Smooth muscle cell (in vitro differentiated cells): ENCODE data around the gene ARRB1. TPM values are rescaled to one million over a fixed set of nuclear protein-coding genes. Genes with fewer than 3 reads are reported as not detected.
A peak's percentile ranks its signal among the peaks of the same experiment; 100 is the strongest.

ENCODE experiments used
- DNase-seq: peaks from one replicate; lab custom pipeline; 2025; ENCODE audit not compliant: unreplicated experiment; lab: John Stamatoyannopoulos, UW
- H2AFZ ChIP-seq: fragments of 200-600 bp; sonication (generic); 2 replicates; pipeline ENCODE4 v1.6.0; 2016; ENCODE audit warnings: antibody characterized with exemption, low read depth, mild to moderate bottlenecking
- H3F3A ChIP-seq: fragments of 200-600 bp; sonication (generic); 2 replicates; pipeline ENCODE4 v1.6.0; 2017; ENCODE audit warnings: antibody characterized with exemption, low read depth
- H3K27ac ChIP-seq: fragments of 200-600 bp; sonication (generic); 2 replicates; pipeline ENCODE4 v1.5.1; 2016; ENCODE audit warnings: low read depth, mild to moderate bottlenecking
- H3K27me3 ChIP-seq: fragments of 200-600 bp; sonication (generic); 2 replicates; pipeline ENCODE4 v1.6.1; 2016; ENCODE audit warnings: low read depth, mild to moderate bottlenecking
- H3K36me3 ChIP-seq: fragments of 200-600 bp; sonication (generic); 2 replicates; pipeline ENCODE4 v1.5.1; 2016; ENCODE audit warnings: low read depth
- H3K4me1 ChIP-seq: fragments of 200-600 bp; sonication (generic); 2 replicates; pipeline ENCODE4 v1.5.1; 2016; ENCODE audit warnings: low read depth
- H3K4me2 ChIP-seq: fragments of 200-600 bp; sonication (generic); 2 replicates; pipeline ENCODE4 v1.6.0; 2016; ENCODE audit warnings: mild to moderate bottlenecking
- H3K4me3 ChIP-seq: fragments of 200-600 bp; sonication (generic); 2 replicates; pipeline ENCODE4 v1.5.1; 2016; ENCODE audit warnings: mild to moderate bottlenecking
- H3K79me2 ChIP-seq: fragments of 200-600 bp; sonication (generic); 2 replicates; pipeline ENCODE4 v1.6.0; 2016; ENCODE audit warnings: low read depth, mild to moderate bottlenecking
- H3K9ac ChIP-seq: fragments of 200-600 bp; sonication (generic); 2 replicates; pipeline ENCODE4 v1.6.0; 2016; ENCODE audit warnings: low read depth
- H3K9me3 ChIP-seq: fragments of 200-600 bp; sonication (generic); replicated peaks from 2 replicates; pipeline ENCODE4 v1.5.1; 2016; ENCODE audit warnings: low read depth
- H4K20me1 ChIP-seq: fragments of 200-600 bp; sonication (generic); 2 replicates; pipeline ENCODE4 v1.6.0; 2016; ENCODE audit warnings: low read depth
- CTCF ChIP-seq: fragments of 200-600 bp; sonication (generic); IDR thresholded peaks from 2 replicates; pipeline ENCODE4 v1.5.1; 2017; ENCODE audit warnings: borderline replicate concordance, mild to moderate bottlenecking, antibody characterized with exemption; ENCODE audit not compliant: insufficient read depth, poor library complexity, severe bottlenecking
- WGBS: methylation state at CpG from one replicate; pipeline ENCODE4 v1.1.7; 2016; ENCODE audit warnings: low lambda C conversion rate; 5-methylcytosine and 5-hydroxymethylcytosine counted together
- polyA plus RNA-seq: library from polyadenylated mRNA; unstranded; fragments of >200 nt; fragmentation: Nextera tagmentation; extraction: Ambion mirVana; gene quantifications from 2 replicates; pipeline ENCODE4 v1.2.1, GENCODE V29; 2016
- total RNA-seq: library from RNA; depleted of rRNA; stranded (reverse); fragments of >200 nt; gene quantifications from 2 replicates; pipeline ENCODE4 v1.2.3, GENCODE V29; 2014

The ARRB1 gene
- total and polyA plus RNA-seq, 2 experiments from 2014 or later: 4.6 to 16.9 TPM

- DNase-seq: no peak
- no peaks in the 10 kb centered on the region for H3K36me3 ChIP-seq
- H2AFZ ChIP-seq: no peak overlapping the region
- no peak overlapping the region for H3K4me3 ChIP-seq
- no peaks in the 10 kb centered on the region for H3F3A ChIP-seq
- H3K9ac ChIP-seq: no peak overlapping the region
- 39% methylated on average over 8 of the region's 8 CpGs for WGBS
- no peaks in the 10 kb centered on the region for H3K4me1 ChIP-seq
- H4K20me1 ChIP-seq: peaks cover 33% of the 10 kb centered on the region
- H3K4me2 ChIP-seq: no peak overlapping the region
- no peaks in the 10 kb centered on the region for H3K27me3 ChIP-seq
- no peak for TF ChIP-seq CTCF
- H3K27ac ChIP-seq: peak overlapping the region; percentile 78
- H3K79me2 ChIP-seq: no peaks in the 10 kb centered on the region
- no peaks in the 10 kb centered on the region for H3K9me3 ChIP-seq
These were observed 37.8 kb downstream of the ARRB1 start for GRCh38 chr11:75313513-75314272.

GRCh38 chr11:75312346-75312745, 39.1 kb downstream of the ARRB1 start:
- 79% methylated on average over 2 of the region's 2 CpGs for WGBS
- DNase-seq: no peak
- H3K79me2 ChIP-seq: no peaks in the 10 kb centered on the region
- peak overlapping the region; percentile 56 for H3K27ac ChIP-seq
- no peaks in the 10 kb centered on the region for H3F3A ChIP-seq
- H3K27me3 ChIP-seq: no peaks in the 10 kb centered on the region
- peaks cover 26% of the 10 kb centered on the region for H4K20me1 ChIP-seq
- H3K9ac ChIP-seq: no peak overlapping the region
- peak overlapping the region; percentile 27 for H3K4me2 ChIP-seq
- no peaks in the 10 kb centered on the region for H3K36me3 ChIP-seq
- H3K4me1 ChIP-seq: no peaks in the 10 kb centered on the region
- TF ChIP-seq CTCF: no peak
- H3K9me3 ChIP-seq: no peaks in the 10 kb centered on the region
- no peak overlapping the region for H2AFZ ChIP-seq
- H3K4me3 ChIP-seq: no peak overlapping the region

- Histone ChIP-seq H2AFZ (no peak overlapping the region), H3K9ac (no peak overlapping the region), H3K27me3 (no peaks in the 10 kb centered on the region), H3K36me3 (no peaks in the 10 kb centered on the region), H3K4me3 (no peak overlapping the region), H3F3A (no peaks in the 10 kb centered on the region), H3K27ac (peak overlapping the region; percentile 56), H3K4me1 (no peaks in the 10 kb centered on the region), H4K20me1 (peaks cover 26% of the 10 kb centered on the region), H3K9me3 (no peaks in the 10 kb centered on the region), H3K4me2 (peak overlapping the region; percentile 27), H3K79me2 (no peaks in the 10 kb centered on the region)
- TF ChIP-seq CTCF: no peak
- DNase-seq: no peak
- 68% methylated on average over 13 of the region's 13 CpGs for whole genome bisulfite sequencing
These were observed 39.6 kb downstream of the ARRB1 start for GRCh38 chr11:75311858-75312288.

DNA sequence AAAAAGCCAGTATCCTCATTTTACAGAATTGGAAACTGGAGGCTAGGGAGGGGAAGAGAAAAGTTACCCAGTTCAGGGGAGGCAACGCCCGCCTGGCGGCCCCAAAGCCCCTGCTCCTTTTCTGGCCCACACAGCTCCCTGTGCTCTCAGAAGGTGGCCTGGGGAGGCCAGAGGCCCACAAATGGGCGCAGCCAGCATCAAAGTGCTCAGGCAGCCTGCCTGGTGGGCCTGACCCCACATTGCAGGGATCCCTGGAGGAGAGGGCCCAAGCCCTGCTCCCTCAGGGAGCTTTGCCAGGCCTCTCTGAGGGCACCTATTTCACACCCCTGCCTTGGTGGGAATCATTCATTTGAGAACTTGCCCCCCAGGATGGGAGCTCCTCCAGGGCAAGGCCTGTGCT, 42.5 kb downstream of the ARRB1 start:
- no peak for DNase-seq
- Histone ChIP-seq H4K20me1 (peaks cover 33% of the 10 kb centered on the region), H3K9ac (no peak overlapping the region), H3K4me2 (no peak overlapping the region), H3K4me1 (no peaks in the 10 kb centered on the region), H3K79me2 (no peaks in the 10 kb centered on the region), H3K9me3 (no peaks in the 10 kb centered on the region), H2AFZ (no peak overlapping the region), H3K27ac (no peak overlapping the region), H3K4me3 (no peak overlapping the region), H3K27me3 (no peaks in the 10 kb centered on the region), H3F3A (no peaks in the 10 kb centered on the region), H3K36me3 (no peaks in the 10 kb centered on the region)
- TF ChIP-seq CTCF: no peak
- WGBS: 89% methylated on average over 4 of the region's 4 CpGs
